Stimulated activated CD8-positive, alpha-beta memory T cell treated with anti-CD3 and anti-CD28 coated beads, Interleukin-4, amount 100 ng/mL, for 1 hour (primary cell): ENCODE results near the gene PAK4.

Experiments
- DNase-seq, 2 donors: peaks; one replicate each; pipeline ENCODE4 v3.0.0-alpha.2; 2020; ENCODE audit warnings: low read depth in 2 of 2, low spot score in 1 of 2

Gene PAK4

GRCh38 chr19:39164289-39164688 lies 38.7 kb downstream of the PAK4 start:
- no peak for DNase-seq

GRCh38 chr19:39165857-39166256 lies 40.3 kb downstream of the PAK4 start:
- no peak for DNase-seq

- DNase-seq, result no peak
Observed at GRCh38 chr19:39166571-39167391, 41.2 kb downstream of the PAK4 start.

- no peak for DNase-seq
Observed at GRCh38 chr19:39167461-39168257, 42.1 kb downstream of the PAK4 start.

GRCh38 chr19:39168258-39169142 lies 42.9 kb downstream of the PAK4 start:
- no peak for DNase-seq

- no peak for DNase-seq
Observed at GRCh38 chr19:39169143-39169810, 43.7 kb downstream of the PAK4 start.

- DNase-seq, result no peak
Observed at GRCh38 chr19:39170386-39171231, 45.0 kb downstream of the PAK4 start.

GRCh38 chr19:39171479-39172465 lies 46.2 kb downstream of the PAK4 start:
- no peak for DNase-seq

GRCh38 chr19:39172700-39173501 lies 47.3 kb downstream of the PAK4 start:
- DNase-seq, result no peak

GRCh38 chr19:39173502-39173991 lies 48.0 kb downstream of the PAK4 start:
- no peak for DNase-seq

- no peak for DNase-seq
Observed at GRCh38 chr19:39174142-39174541, 48.6 kb downstream of the PAK4 start.

GRCh38 chr19:39174558-39175544 lies 49.3 kb downstream of the PAK4 start:
- DNase-seq, result no peak

- no peak for DNase-seq
Observed at GRCh38 chr19:39175564-39175963, 50.0 kb downstream of the PAK4 start.

- DNase-seq, result no peak
Observed at GRCh38 chr19:39177110-39177699, 51.6 kb downstream of the PAK4 start.

- no peak for DNase-seq
Observed at GRCh38 chr19:39177736-39178135, 52.1 kb downstream of the PAK4 start.
